Nucleus accumbens (tissue), 56 donors: Measurements from ENCODE around the gene HOXB7.

Experiments
- DNase-seq, 56 donors: peaks; one replicate each; lab custom pipeline; 2025; lab: John Stamatoyannopoulos, UW

The HOXB7 gene

GRCh38 chr17:48624544-48625494 is 14.0 kb upstream of the HOXB7 start:
- DNase-seq: peak in 3 of 56 donors; percentile 6 to 8 (median 8)

GRCh38 chr17:48624118-48624517 is 13.3 kb upstream of the HOXB7 start:
- no peak for DNase-seq

DNA sequence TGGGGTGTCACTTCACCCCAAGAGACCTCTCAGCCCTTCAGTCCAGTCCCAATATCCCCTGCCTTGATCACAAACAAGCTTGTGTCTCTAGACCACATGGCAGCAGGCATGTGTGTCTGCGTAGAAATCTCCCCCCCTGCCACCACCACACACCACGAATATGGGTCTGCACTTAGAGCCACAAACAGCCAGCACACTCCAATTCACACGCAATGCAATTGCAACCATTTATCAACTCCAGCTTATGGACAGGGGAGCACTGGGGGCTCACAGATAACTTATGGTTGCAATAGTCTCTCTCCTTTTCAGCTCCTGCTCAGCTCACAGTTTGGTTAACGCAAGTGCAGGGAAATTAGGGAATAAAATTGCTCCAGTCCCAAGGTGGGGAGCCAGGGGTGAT is 12.8 kb upstream of the HOXB7 start:
- no peak for DNase-seq

- no peak for DNase-seq
Measured at GRCh38 chr17:48622857-48623256, 12.0 kb upstream of the HOXB7 start.

DNA sequence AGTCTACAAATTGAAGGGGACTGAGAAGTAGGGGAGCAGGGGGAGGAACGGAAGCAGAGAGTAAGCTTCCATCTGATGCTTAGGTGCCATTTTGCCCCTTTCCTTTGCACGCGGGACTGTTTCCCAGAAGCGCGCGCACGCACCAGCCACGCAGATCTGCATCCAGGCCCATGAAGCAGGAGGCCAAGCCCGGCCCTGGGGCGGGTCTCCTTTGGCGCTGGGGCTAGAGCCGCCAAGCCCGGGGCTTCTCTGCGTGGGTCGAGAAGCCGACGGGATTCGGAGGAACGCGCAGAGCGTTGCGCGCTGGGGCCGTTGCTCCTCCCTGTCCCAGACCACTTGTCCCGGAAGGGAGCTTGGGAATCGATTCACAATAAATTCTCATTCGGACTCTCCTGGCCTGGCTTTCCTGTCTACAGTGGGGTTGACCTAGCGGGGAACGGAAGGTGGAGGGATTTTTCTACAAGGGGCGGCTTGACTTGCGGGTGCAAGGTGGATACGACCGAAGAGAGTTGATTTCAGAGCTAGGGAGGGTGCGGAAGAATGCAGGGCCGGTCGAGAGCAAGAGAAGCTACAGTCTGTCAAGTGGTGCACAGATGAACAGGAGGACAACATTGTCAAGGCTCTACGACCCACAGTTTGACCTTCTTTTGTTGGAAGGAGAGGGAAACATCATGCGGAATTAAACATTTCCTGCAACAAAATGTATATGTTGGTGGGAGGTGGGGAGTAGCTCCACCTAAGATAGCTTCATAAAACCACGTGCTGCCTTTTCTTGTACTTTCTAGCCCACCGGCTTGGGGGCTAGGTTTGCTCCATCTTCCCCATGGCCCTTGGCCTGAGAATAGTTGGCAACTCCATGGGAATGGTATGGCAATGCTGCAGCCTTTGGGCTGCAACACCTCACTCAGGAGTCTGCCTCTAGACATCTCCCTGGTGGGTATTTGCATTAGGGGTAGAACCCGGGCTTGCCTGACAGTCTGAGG is 10.9 kb upstream of the HOXB7 start:
- no peak for DNase-seq

DNA sequence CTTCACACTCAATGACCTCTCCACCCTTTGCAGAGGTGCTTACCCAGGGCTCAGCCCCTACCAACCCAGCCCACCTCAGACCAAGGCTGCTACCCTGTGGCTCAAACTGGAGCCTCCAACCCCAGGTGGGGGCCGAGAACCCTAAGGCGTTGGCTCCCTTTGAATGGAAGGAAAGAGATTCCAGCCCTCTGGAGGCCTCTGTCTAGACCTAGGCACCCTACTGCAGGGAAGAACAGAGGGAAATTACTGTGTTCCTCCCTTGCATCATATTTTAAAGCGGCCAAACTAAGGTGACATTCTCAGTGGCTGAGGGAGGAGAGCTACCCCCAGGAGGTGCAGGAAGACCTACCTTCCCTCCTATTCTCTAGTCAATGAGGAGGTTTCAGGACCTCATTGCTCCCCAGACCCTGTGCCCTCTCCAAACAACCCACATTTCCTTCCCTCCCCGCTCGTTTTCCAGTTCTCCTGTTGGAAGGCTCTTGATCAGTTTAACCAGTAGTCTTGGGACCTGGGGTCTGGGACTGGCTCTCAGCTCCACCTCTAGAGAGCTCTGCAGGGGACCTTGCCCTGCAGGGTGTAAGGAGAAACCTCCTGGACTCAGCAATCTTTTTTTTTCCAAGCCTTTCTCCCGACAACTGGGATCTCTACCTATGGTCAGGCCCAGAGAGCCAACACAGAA is 9.8 kb upstream of the HOXB7 start:
- DNase-seq: no peak

DNA sequence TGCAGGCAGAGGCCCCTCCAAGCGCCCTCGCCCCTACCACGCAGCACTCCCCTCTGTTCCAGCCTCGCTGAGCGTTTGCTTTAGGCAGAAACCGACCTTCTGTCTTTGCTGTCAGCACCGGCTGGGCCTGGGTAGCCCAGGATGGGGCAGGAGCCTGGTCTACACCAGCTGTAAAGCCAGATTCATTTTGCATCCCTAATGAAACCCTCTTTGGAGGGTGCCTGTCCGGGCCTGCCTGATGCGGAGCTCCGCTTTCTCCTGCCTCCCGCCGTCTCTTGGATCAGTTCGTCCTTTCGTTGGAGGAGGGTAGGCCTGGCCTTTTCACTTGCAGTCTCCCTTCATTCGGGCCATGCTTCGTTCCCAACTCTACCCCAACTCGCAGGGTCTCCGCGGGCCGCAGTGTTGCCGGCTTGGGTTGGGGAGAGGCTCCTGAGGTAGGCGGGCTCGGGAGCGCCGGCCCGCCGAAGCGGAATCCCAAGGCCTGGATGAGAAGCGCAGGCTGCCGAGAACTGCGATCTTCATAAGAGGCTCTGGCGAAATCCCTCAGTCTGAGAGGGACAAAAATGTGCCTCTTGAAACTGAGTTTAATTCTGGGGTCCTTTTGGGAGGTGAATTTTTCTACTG is 9.1 kb upstream of the HOXB7 start:
- DNase-seq: no peak

- DNase-seq: peak in 54 of 56 donors; percentile 5 to 91 (median 60)
Measured at GRCh38 chr17:48618256-48618896, 7.6 kb upstream of the HOXB7 start.

DNA sequence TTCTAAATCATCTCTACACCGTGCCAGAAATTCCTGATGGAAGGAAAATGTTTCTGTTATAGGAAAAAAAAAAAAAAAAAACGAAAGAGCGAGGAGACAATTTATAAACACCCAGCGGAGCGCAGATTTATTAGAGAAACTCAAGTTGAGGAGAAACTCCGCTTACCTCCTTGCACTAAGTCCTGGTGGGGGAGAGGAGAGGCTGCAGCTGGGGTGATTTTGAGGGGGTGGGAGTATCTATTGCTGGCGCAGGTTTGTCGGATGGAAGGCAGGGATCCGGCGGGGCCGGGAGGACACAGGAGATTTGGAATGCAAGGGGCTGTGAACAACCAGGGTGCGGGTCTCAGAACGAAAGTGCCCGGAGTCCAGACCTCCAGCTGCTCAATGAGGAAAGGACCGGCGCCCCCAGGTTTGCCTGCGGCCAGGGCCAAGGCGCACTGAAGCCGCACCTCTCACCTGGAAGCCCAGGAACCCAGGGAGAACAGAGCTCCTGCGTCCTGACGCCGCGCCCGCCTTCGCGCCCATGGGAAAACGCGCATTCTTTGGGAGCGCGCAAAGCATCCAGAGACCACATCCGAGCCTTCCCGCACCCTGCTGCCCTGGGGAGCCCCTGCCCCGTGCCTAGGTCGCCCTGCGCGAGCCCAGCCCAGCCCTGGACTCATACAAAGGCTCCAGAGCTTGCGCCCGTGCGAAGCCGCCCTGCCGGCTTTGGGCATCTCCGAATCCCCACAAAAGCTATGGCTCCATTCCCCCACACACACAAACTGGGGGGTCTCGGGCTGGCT is 6.8 kb upstream of the HOXB7 start:
- no peak for DNase-seq

- no peak for DNase-seq
Measured at GRCh38 chr17:48616717-48617470, 6.1 kb upstream of the HOXB7 start.

DNA sequence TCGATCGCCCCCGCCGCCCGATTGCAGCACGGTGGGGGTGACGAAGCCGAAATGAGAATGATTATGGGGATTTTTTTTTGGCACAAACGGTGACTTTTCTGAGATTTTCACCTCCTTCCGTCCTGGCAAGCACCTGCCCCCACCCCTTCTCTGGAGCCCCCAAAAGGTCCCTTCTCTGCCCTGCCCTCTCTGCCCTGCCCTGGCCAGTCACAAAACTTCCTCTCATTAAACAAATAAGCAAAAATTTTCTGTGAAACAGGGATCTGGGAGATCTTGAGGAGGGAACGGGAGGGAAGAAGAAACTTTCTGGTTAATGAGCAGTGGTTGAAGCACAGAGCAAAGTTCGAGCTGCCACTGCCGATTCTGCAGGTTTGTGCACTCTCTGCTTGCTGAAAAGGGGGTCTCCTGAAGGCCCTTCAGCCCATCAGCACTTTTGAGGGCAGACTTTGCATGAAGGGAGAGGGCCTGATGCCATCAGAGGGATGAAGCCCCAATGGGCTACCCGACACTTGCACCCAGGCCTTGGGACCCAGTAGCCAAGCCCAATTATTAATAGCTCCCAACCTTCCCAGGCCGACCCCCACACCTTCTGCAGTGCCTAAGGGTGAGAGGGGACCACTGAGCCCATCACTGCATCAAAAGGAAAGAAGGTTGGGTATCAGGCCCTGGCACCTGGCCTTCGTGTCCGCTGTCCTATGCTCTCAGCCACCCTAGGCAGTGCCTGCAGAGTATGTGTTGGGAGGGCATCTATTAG is 5.3 kb upstream of the HOXB7 start:
- DNase-seq: no peak

- DNase-seq: no peak
Measured at GRCh38 chr17:48615047-48615962, 4.5 kb upstream of the HOXB7 start, which contains the start of gene HOXB8. Gene HOXB8, minus strand, starts transcription at chr17:48615292. Its CDS starts 588 bp downstream, at chr17:48614704.

- no peak for DNase-seq
Measured at GRCh38 chr17:48613862-48614694, 3.3 kb upstream of the HOXB7 start.

DNA sequence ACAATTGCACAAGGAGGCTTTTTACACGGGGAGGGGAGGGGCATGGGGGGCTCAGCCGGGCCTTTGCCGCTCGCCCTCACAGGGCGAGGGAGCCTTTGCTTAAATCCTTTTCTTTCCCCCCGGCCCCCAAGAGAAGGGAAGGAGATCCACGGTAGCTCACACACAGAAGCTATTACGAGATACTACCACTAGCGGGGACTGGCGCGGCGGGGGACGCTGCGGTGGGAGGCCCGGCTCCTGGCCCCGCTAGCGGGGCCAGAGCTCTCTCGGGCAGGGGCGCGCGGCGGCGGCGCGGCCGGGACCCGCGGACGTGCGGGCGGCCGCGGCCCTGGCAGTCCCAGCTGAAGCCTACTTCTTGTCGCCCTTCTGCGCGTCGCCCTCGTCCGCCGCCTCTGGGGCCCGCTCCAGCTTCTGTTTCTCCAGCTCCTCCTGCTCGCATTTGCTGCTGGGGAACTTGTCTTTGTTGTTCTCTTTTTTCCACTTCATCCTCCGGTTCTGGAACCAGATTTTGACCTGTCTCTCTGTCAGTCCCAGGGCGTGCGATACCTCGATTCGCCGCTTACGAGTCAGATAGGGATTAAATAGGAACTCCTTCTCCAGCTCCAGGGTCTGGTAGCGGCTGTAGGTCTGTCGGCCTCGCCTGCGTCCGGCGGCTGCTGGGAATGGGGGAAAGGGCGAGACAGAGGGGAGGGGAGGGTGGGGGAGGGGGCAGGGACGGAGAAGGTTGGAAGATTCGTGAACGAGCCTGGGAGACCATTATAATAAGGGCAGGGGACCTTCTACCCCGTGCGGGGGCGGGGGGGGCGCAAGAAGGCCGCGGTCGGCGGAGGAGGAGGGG is 2.3 kb upstream of the HOXB7 start:
- no peak for DNase-seq
